Activated CD4-positive, CD25-positive, alpha-beta regulatory T cell treated with anti-CD3 and anti-CD28 coated beads, Interleukin-2, amount 50 U/mL, for 72 hours (primary cell): ENCODE measurements around the gene COPS7A.
"Not testable (repeated sequence)": the region's sequence is repeated elsewhere in the genome, so short reads cannot be mapped to it uniquely, and the experiment has no call there.

ENCODE experiments used
- DNase-seq: peaks from one replicate; pipeline ENCODE4 v3.0.0; 2021

The COPS7A gene

GRCh38 chr12:6703631-6704030 lies 20.2 kb upstream of the COPS7A start:
- DNase-seq = no peak

- not testable (repeated sequence) for DNase-seq
Measured at GRCh38 chr12:6708351-6708750, 15.5 kb upstream of the COPS7A start.

- DNase-seq = no peak
Measured at GRCh38 chr12:6708960-6709394, 14.9 kb upstream of the COPS7A start.

- DNase-seq = not testable (repeated sequence)
Measured at GRCh38 chr12:6716031-6716873, 7.6 kb upstream of the COPS7A start.

GRCh38 chr12:6716874-6717437 lies 6.9 kb upstream of the COPS7A start:
- no peak for DNase-seq

GRCh38 chr12:6722863-6723262 lies 983 bp upstream of the COPS7A start:
- no peak for DNase-seq

GRCh38 chr12:6724409-6724797 lies 557 bp downstream of the COPS7A start:
- DNase-seq = no peak

GRCh38 chr12:6725350-6725749 lies 1.5 kb downstream of the COPS7A start:
- no peak for DNase-seq

GRCh38 chr12:6729186-6729585 lies 5.3 kb downstream of the COPS7A start:
- no peak for DNase-seq

GRCh38 chr12:6730169-6730568 lies 6.3 kb downstream of the COPS7A start:
- no peak for DNase-seq

GRCh38 chr12:6734506-6735387 lies 10.9 kb downstream of the COPS7A start:
- DNase-seq = no peak

GRCh38 chr12:6735448-6736191 lies 11.8 kb downstream of the COPS7A start:
- no peak for DNase-seq

- no peak for DNase-seq
Measured at GRCh38 chr12:6736754-6737153, 12.9 kb downstream of the COPS7A start.

- not testable (repeated sequence) for DNase-seq
Measured at GRCh38 chr12:6742080-6742479, 18.2 kb downstream of the COPS7A start.

- DNase-seq = no peak
Measured at GRCh38 chr12:6742834-6743233, 19.0 kb downstream of the COPS7A start.

- not testable (repeated sequence) for DNase-seq
Measured at GRCh38 chr12:6743300-6743699, 19.5 kb downstream of the COPS7A start.

- no peak for DNase-seq
Measured at GRCh38 chr12:6745741-6746525, 22.1 kb downstream of the COPS7A start.

- no peak for DNase-seq
Measured at GRCh38 chr12:6747216-6747615, 23.4 kb downstream of the COPS7A start.

- DNase-seq = no peak
Measured at GRCh38 chr12:6748761-6749160, 24.9 kb downstream of the COPS7A start.

- DNase-seq = no peak
Measured at GRCh38 chr12:6750506-6750905, 26.7 kb downstream of the COPS7A start.

GRCh38 chr12:6751767-6752166 lies 27.9 kb downstream of the COPS7A start:
- DNase-seq = no peak
